Bronchial smooth muscle cell (primary cell): ENCODE results near the gene CNPY3. TPM values are rescaled to one million over a fixed set of nuclear protein-coding genes. Genes with fewer than 3 reads are reported as not detected.

ENCODE experiments used
- total RNA-seq: library from RNA; depleted of rRNA; stranded (reverse); fragments of >200 nt; gene quantifications from 2 replicates; pipeline ENCODE4 v1.2.1, GENCODE V29; 2014

CNPY3 gene
- total RNA-seq = 26.8 and 29.3 TPM in 2 replicates

GRCh38 chr6:42928986-42929820 is at the start of gene CNPY3:
Gene CNPY3, plus strand, starts transcription at chr6:42929480. Its CDS starts 91 bp downstream, at chr6:42929571.

DNA sequence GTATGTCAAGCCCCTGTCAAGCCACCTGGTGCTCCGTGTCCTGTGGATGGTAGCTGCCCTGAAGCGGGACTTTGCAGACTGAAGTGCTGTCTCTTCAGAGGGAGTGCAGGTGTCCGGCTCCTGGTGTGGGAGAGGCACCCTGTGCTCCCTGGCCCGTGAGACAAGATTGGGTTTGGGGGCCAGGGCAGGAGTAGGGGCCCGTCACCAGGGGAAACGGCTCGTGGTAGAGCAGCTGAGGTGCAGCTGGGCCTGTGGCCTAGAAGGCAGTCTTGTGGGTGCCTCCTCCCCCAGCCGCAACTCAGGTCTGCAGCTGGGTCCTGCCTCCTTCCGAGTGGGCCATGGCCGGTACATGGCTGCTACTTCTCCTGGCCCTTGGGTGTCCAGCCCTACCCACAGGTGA is 13.5 kb upstream of the CNPY3 start, which contains the start of gene PTCRA:
PTCRA (plus strand) TSS at position 322 of the 400 bp plus-strand sequence; CDS start at position 339, 17 bp downstream.

GRCh38 chr6:42960243-42961019 is 31.2 kb downstream of the CNPY3 start, which contains the start of gene GNMT:
Gene GNMT, plus strand, starts transcription at chr6:42960754. Its CDS starts 14 bp downstream, at chr6:42960768.

GRCh38 chr6:42978839-42979522 is 49.7 kb downstream of the CNPY3 start, which contains the start of gene PEX6:
Gene PEX6, minus strand, starts transcription at chr6:42979181. Its CDS starts 31 bp downstream, at chr6:42979150.

GRCh38 chr6:42984001-42984923 is 55.0 kb downstream of the CNPY3 start, which contains the start of gene PPP2R5D:
Gene PPP2R5D, plus strand, starts transcription at chr6:42984570. Its CDS starts 108 bp downstream, at chr6:42984678.

Other genes starting within 250 kb of the CNPY3 start
- 4.9 and 5.2 TPM in 2 replicates for gene PRPH2, start 206.9 kb upstream of the CNPY3 start, total RNA-seq
- 35.5 and 40.4 TPM in 2 replicates for gene TBCC, start 183.4 kb upstream of the CNPY3 start, total RNA-seq
- gene BICRAL, start 147.4 kb upstream of the CNPY3 start, total RNA-seq = 3.3 and 4.6 TPM in 2 replicates
- 51.9 and 80.4 TPM in 2 replicates for gene RPL7L1, start 49.9 kb upstream of the CNPY3 start, total RNA-seq
- gene PTCRA, start 13.4 kb upstream of the CNPY3 start, total RNA-seq = not detected in 2 replicates
- gene GNMT, start 31.3 kb downstream of the CNPY3 start, total RNA-seq = 0.32 and 0.77 TPM in 2 replicates
- gene PEX6, start 49.7 kb downstream of the CNPY3 start, total RNA-seq = 26.3 and 37.4 TPM in 2 replicates
- 30.3 and 38.2 TPM in 2 replicates for gene PPP2R5D, start 55.1 kb downstream of the CNPY3 start, total RNA-seq
- 65.2 and 72.3 TPM in 2 replicates for gene MEA1, start 84.5 kb downstream of the CNPY3 start, total RNA-seq
- gene KLHDC3, start 84.8 kb downstream of the CNPY3 start, total RNA-seq = 43.7 and 56.8 TPM in 2 replicates
- gene RRP36, start 92.1 kb downstream of the CNPY3 start, total RNA-seq = 48.5 and 73.9 TPM in 2 replicates
- gene CUL7, start 124.4 kb downstream of the CNPY3 start, total RNA-seq = 40.1 and 58.3 TPM in 2 replicates
- gene MRPL2, start 130.0 kb downstream of the CNPY3 start, total RNA-seq = 18.1 and 22.7 TPM in 2 replicates
- gene KLC4, start 130.2 kb downstream of the CNPY3 start, total RNA-seq = 20.3 and 25.3 TPM in 2 replicates
- gene PTK7, start 146.8 kb downstream of the CNPY3 start, total RNA-seq = 56.9 and 151 TPM in 2 replicates
- gene SRF, start 241.8 kb downstream of the CNPY3 start, total RNA-seq = 7.7 and 13.6 TPM in 2 replicates